ENCODE measurements around the gene U2SURP.
"Not testable (repeated sequence)": the region's sequence is repeated elsewhere in the genome, so short reads cannot be mapped to it uniquely, and the experiment has no call there.

Gene U2SURP

GRCh38 chr3:143073983-143074382, 72.6 kb downstream of the U2SURP start:
- DNase-seq, result not testable (repeated sequence)

DNA sequence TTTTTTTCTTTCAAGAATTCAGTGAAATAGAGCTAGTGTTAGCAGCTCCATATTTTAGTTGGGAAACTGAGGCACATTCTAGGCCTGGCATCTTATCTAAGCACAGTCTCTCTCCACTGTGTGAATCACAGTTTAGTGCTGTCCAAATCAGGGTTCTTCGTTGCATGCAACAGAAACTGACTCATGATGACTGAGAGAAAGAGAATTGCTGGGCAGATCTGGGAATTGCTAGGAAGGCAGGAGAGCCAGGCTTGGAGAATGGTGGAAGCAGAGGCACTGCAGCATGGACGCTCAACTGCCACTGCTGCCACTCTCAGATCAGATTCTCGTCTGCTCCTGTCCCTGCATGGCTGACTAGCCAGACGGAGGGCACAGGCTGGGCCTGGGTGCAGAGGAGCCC, 77.5 kb downstream of the U2SURP start:
- DNase-seq, result no peak

DNA sequence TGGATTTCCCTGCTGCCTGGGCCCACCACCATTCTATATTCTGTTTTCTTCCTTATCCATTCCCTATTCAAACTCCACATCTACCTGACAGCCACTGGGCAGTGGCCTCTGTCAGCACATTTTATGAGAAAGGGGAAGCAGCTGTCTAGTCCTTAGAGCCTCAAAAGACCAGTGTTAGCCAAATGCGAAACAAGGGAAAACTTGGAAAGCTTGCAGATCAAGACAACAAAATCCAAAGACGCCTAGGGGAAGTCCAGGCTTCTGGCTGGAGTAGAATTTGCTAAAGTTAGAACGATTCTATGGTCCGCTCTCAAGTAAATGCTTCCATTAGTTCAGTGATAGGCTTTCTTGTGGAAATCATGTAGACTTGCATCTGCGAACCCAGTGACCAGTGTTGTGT, 78.8 kb downstream of the U2SURP start:
- DNase-seq, result no peak

- DNase-seq, result no peak
These were observed 80.0 kb downstream of the U2SURP start for GRCh38 chr3:143081365-143081764.

DNA sequence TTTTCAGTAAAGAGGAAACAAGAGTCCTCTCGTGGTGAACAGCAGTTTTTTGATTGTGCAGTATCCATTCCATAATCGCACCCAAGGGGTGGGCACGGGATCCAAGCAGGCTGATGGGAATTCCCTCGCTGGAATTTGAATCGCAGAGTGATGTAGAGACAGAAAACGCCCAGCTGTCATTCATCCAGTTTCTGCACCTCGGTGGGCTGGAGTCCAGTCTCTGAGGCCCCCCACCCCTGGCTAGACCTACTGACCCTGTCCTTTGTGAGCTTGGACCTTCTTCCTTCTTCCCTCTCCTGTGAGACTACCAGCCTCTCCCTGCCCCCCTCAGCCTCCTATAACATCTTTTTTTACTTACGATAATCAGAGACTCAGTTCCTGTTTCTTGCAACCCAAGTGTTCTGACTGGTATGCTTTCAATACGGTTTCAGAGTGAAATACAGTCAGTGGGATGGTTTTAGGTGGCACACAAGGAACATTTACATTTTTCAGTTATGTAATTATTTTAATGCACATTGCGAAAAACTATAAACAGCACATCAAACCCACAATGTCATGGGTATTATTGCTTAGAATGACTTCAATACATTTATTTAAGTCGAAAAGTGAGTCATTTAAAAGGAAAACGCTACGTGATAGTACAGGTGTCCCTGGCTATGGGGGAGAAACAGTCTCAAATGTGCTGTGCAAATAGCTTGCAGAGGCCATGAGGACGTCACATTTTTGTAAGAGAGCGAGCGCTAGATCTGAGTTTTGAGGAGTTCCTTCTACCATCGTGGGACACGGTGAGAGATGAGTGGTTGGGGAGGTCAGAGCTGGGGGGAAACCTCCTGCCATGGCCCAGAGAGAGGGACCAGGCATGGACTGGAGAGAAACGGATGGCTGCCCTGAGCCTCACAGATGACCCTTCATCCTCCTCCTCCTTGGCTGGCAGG, 80.7 kb downstream of the U2SURP start:
- DNase-seq, result no peak

GRCh38 chr3:143083781-143084180, 82.4 kb downstream of the U2SURP start:
- no peak for DNase-seq

DNA sequence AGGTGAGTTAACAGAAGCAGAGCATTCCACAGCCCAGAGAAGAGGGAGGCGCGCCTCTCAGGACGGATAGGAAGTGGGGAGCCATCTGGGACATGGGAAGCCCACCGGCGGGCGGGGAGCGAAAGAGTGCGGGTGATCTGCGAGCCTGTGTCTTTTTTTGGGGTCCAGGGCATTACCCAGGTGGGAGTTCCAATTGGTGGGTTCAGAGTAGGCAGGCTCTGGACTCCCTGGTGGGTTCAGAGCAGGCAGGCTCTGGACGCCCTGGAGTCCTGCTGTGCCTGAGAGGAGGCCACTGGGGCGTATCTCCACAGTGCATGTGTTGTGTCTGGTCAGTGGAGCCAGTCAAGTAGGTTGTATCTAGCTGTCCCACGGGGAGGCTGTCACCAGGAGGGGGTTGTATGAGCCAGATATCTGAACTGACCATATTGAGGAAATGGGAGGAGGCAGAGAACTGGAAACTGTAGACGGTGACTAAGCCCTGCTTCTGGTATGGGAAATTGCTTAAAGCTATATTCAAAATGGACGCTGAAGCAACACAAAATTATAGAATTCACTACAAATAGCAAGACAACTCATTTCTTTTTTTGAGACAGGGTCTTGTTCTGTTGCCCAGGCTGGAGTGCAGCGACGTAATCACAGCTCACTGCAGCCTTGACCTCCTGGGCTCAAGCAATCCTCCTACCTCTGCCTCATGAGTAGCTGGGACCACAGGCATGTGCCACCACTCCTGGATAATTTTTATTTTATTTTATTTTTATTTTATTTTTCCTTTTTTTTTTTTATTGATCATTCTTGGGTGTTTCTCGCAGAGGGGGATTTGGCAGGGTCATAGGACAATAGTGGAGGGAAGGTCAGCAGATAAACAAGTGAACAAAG, 83.7 kb downstream of the U2SURP start:
- DNase-seq, result no peak

GRCh38 chr3:143088835-143089234, 87.5 kb downstream of the U2SURP start:
- no peak for DNase-seq

GRCh38 chr3:143089965-143090364, 88.6 kb downstream of the U2SURP start:
- no peak for DNase-seq

- DNase-seq, result no peak
These were observed 89.1 kb downstream of the U2SURP start for GRCh38 chr3:143090486-143090885.

- DNase-seq, result no peak
These were observed 89.8 kb downstream of the U2SURP start for GRCh38 chr3:143090976-143091837.

- DNase-seq, result no peak
These were observed 90.8 kb downstream of the U2SURP start for GRCh38 chr3:143092191-143092590.

DNA sequence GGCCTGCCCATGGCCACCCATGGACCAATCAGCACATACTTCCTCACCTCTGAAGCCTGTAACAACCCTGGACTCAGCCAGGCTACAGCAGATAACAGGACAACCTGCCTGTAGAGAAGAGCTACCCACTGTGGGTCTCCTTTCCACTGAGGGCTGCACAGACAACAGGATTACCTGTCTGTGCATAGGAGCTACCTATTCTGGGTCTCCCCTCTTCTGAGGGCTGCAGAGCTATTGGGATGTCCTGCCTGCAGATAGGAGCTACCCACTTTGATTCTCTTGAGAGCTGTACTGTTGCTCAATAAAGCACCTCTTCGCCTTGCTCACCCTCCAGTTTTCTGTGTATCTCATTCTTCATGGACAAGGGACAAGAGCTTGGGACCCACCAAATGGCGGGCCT, 94.4 kb downstream of the U2SURP start:
- DNase-seq, result no peak

DNA sequence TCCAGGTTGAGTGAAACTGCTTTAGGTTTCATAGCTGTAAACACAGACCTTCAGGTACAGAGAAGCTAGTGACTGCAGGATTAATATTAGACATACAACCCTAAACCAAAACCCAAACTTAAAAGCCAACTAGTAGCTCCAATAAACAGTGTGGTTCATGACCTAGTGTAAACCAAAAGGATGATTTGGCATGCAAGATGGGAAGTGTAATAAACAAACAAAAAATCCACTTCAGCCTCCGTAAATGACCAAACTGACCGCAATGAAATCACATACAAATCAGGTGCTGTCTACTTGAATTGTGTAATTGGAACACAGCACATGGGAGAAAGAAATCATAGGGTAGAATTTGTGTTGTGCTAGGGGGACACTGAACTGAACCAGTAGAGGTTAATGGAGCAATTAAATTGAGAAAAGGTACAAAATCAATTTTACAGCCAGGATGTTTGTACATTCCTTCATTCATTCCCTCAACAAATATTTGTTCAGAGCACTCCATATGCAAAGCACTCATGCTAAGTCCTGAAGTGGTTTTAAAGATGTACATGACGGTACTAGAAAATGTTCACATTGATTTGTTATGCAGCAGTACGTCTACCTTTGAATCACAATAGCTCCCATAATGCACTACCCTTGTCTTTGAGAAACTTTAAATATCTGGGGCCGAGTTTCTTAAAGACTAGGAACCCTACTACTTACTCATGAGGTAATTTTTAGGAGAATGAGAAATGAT, 96.8 kb downstream of the U2SURP start:
- DNase-seq, result no peak

- no peak for DNase-seq
These were observed 97.8 kb downstream of the U2SURP start for GRCh38 chr3:143099210-143099609.

DNA sequence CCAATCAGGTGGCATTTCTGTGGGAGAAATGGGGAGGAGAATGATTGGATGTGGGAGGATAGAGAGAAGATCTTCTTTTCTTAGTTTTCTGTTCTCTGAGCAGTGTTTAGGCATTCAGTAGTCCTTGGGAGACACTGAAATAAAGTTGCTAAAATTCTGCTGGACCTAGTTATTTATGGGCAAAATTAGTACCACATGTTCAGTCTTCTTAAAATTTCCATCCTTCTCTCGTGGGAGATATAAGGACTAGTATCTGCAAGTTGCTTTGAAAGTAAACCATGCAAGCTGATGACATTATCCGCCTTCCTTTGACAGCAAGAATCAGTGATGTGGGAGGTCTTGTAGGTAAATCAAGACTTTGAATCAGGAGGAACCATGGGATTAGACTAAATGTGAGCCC, 98.3 kb downstream of the U2SURP start:
- no peak for DNase-seq

DNA sequence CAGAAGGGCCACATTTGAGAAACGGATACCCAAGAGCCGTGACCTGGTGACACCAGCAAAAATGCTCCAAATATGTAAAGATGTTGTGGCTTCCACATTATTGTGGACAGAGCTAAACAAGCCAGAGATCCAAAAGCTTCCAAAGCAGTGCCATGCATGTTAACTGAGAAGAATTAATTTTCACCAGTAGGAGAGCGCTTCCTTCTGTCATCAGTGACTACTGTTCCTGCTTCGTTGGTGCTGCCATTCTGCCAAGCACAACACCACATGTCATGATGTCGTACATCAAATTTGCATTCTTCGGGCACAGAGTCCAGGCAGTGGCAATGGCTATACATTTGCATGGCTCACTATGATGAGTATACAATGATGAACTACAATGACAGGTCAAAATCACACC, 99.1 kb downstream of the U2SURP start:
- no peak for DNase-seq

- DNase-seq, result no peak
These were observed 100.5 kb downstream of the U2SURP start for GRCh38 chr3:143101792-143102381.

DNA sequence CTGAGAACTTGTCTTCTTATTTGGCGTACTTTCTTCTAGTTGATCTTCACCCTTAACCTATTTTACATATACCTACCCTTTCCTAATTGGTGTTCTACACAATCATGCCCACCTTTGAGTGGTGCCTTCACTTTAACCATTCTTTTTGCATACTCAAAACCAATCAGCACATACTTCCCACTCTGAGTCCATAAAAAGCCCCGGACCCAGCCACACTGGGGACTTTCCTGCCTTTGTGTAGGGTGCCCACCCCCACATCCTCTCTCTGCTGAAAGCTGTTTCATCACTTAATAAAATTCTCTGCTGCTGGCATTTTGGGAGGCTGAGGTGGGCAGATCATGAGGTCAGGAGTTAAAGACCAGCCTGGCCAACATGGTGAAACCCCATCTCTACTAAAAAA, 102.3 kb downstream of the U2SURP start:
- no peak for DNase-seq

- no peak for DNase-seq
These were observed 103.8 kb downstream of the U2SURP start for GRCh38 chr3:143105170-143105569.

- DNase-seq, result no peak
These were observed 108.5 kb downstream of the U2SURP start for GRCh38 chr3:143109861-143110260.
